Left ventricle myocardium inferior (tissue), 1 donor: ENCODE data around the gene DPYSL5. TPM values are rescaled to one million over a fixed set of nuclear protein-coding genes. Genes with fewer than 3 reads are reported as not detected.

ENCODE experiments used
- DNase-seq: peaks from one replicate; pipeline ENCODE4 v3.0.0-alpha.2; 2020
- H3K27ac ChIP-seq: fragments of 200-600 bp; replicated peaks from 2 replicates; pipeline ENCODE4 v1.8.0; 2021
- H3K27me3 ChIP-seq: fragments of 200-600 bp; 2 replicates; pipeline ENCODE4 v1.8.0; 2021; ENCODE audit warnings: low read depth
- H3K36me3 ChIP-seq: fragments of 200-600 bp; 2 replicates; pipeline ENCODE4 v1.8.0; 2021
- H3K4me1 ChIP-seq: fragments of 200-600 bp; 2 replicates; pipeline ENCODE4 v1.8.0; 2021
- H3K4me3 ChIP-seq: fragments of 200-600 bp; 2 replicates; pipeline ENCODE4 v1.8.0; 2021; ENCODE audit warnings: mild to moderate bottlenecking, moderate library complexity
- H3K9me3 ChIP-seq: fragments of 200-600 bp; replicated peaks from 2 replicates; pipeline ENCODE4 v1.8.0; 2021
- intact Hi-C: fragments of 100-400 bp; cut with micrococcal nuclease; formaldehyde crosslinking; loops from one replicate; pipeline ENCODE4 v1.11.0; 2022
- total RNA-seq: library from RNA; stranded (reverse); fragmentation: NEBNext Ultra II Directional; extraction: Animal tissue kit (Norgen Biotek cat#: 25700); gene quantifications from one replicate; pipeline ENCODE4 v1.2.1, GENCODE V29; 2021
- TF ChIP-seq, protein P1 (sequence below): fragments of 200-600 bp; IDR thresholded peaks from 2 replicates; pipeline ENCODE4 v1.8.0; 2021; ENCODE audit warnings: antibody characterized with exemption, mild to moderate bottlenecking, borderline replicate concordance
- donor health status: DM: no; HTN: yes; CAD: no; lungs with severe emphysema.

Gene DPYSL5
- total RNA-seq, 1 donor from 2014 or later: not detected

DNA sequence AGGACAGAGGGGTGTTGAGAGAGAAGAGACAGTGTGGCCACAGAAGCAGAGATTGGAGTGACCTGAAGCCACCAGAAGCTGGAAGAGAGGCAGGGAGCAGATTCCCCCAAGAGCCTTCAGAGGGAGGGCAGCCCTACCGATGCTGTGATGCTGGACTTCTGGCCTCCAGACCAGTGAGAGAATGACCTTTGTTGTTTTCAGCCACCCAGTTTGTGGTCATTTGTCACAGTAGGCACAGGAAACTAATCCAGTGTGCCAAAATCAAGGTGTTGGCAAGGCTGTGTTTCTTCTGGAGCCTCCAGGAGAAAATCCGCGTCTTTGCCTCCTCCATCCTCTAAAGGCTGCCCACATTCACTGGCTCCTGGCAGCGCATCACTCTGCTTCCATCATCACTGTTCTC lies 137.9 kb downstream of the DPYSL5 start:
- no peak overlapping the region for H3K27ac ChIP-seq
- TF ChIP-seq, protein P1, sequence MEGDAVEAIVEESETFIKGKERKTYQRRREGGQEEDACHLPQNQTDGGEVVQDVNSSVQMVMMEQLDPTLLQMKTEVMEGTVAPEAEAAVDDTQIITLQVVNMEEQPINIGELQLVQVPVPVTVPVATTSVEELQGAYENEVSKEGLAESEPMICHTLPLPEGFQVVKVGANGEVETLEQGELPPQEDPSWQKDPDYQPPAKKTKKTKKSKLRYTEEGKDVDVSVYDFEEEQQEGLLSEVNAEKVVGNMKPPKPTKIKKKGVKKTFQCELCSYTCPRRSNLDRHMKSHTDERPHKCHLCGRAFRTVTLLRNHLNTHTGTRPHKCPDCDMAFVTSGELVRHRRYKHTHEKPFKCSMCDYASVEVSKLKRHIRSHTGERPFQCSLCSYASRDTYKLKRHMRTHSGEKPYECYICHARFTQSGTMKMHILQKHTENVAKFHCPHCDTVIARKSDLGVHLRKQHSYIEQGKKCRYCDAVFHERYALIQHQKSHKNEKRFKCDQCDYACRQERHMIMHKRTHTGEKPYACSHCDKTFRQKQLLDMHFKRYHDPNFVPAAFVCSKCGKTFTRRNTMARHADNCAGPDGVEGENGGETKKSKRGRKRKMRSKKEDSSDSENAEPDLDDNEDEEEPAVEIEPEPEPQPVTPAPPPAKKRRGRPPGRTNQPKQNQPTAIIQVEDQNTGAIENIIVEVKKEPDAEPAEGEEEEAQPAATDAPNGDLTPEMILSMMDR: no peak

DNA sequence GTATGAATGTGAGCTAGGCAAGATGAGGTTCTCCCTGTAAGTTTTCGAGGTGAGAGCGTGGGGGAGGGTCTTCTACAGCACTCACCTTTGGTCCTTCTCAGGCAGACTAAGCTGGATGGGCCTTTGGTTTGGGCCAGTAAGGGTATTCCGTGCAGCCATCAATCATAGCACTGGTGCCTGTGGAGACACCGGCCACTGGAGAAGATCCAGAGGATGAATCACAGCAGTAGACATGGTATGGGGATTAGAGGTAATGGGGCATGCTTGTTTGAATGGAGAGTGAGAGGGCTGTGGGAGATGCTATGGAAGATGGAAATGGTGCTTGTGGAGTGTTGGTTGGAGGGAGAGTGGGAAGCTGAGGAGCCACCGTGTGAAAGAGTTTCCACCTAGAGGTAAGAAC lies 138.6 kb downstream of the DPYSL5 start:
- Histone ChIP-seq H3K27me3 (no peaks in the 10 kb centered on the region), H3K4me1 (peaks cover 19% of the 10 kb centered on the region), H3K4me3 (no peak overlapping the region), H3K27ac (no peak overlapping the region), H3K36me3 (no peaks in the 10 kb centered on the region), H3K9me3 (no peaks in the 10 kb centered on the region)
- intact Hi-C loops: no loop called here
- TF ChIP-seq, protein P1: no peak
- no peak for DNase-seq

More for the DNA sequence above, 137.9 kb downstream of the DPYSL5 start:
- peaks cover 22% of the 10 kb centered on the region for H3K4me1 ChIP-seq
- no peaks in the 10 kb centered on the region for H3K36me3 ChIP-seq
- intact Hi-C loops: no loop called here
- H3K9me3 ChIP-seq: no peaks in the 10 kb centered on the region
- no peaks in the 10 kb centered on the region for H3K27me3 ChIP-seq
- H3K4me3 ChIP-seq: no peak overlapping the region
- DNase-seq: no peak

DNA sequence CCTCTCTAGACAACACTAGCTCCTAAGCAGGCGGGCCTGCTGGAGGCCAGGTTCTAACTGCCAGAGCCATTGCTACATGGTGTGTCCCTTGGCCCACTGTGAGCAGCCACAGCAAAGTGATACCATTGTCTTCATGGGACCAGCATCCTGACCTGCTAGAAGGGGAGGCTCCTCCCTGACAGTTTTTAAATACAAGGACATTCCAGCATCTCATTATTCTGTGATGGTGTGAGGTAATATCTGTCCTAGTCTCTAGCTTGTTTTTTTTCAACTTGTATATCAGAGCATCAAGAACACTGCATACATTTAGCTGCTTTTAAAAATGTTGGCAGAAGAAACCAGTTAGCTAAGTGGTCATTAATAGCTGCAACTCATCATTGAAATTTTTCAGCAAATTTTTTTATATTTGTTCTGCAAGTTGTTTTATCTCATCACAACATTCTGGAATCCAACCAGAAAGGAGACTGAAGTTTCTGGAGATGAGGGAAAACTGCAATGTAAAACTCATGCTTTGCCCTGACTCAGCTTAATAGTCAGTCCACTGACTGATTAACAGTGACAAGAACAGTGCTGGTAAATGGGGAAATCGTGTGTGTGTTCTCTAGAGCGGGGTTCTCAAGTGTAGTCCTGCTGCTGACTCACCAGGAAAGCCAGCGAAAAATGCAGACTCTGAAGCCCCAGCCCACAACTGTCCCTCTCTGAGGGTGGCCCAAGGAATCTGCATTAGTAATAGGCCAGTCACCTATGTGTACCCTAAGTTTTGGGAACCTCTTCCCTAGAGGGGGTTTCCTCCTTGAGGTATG lies 140.3 kb downstream of the DPYSL5 start:
- no peaks in the 10 kb centered on the region for H3K9me3 ChIP-seq
- H3K4me1 ChIP-seq: peaks cover 2% of the 10 kb centered on the region
- H3K36me3 ChIP-seq: no peaks in the 10 kb centered on the region
- DNase-seq: no peak
- TF ChIP-seq, protein P1: no peak
- intact Hi-C loops: no loop called here
- no peaks in the 10 kb centered on the region for H3K27me3 ChIP-seq
- no peak overlapping the region for H3K4me3 ChIP-seq
- no peak overlapping the region for H3K27ac ChIP-seq

DNA sequence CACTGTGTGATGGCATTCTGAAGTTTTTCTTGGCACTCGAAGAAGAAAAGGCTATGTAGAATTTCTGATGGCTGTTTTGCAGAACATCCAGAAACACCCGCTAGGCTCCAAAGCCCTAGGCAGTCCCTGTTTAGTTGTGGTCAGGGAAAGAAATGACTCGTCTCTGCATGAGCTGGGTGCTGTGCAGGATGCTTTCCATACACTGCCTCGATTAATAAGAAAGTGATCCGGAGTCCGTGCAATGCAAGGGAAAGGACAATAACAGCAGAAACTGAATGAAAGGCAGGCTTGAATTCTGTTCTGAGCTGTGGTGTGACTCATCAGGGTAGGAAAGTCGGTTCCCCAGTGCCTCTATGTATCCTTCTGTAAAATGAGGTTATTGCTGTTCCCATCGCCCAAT lies 141.2 kb downstream of the DPYSL5 start:
- Histone ChIP-seq H3K27me3 (no peaks in the 10 kb centered on the region), H3K9me3 (no peaks in the 10 kb centered on the region), H3K27ac (no peak overlapping the region), H3K4me3 (no peak overlapping the region), H3K4me1 (no peaks in the 10 kb centered on the region), H3K36me3 (no peaks in the 10 kb centered on the region)
- DNase-seq: no peak
- intact Hi-C loops: no loop called here
- TF ChIP-seq, protein P1: no peak

DNA sequence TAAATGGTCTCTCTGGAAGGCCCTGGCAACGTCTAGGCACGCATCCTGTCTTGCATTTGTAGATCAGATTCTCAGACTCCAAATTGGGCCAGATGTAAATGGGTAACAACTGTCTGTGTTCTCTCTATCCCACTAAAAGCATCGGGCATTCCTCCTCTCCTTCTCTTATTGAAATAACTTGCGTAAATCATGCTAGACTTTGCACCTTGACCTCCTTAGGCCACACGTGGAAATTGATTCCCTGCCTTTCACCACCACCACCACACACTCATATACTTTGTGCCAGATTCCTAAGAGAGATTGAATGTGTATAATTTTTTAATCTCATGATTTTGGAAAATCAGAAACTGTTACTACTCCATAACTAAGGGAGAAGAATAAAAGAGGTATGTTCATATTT lies 143.8 kb downstream of the DPYSL5 start:
- no peaks in the 10 kb centered on the region for H3K36me3 ChIP-seq
- TF ChIP-seq, protein P1: no peak
- DNase-seq: no peak
- intact Hi-C loops: no loop called here
- H3K4me3 ChIP-seq: no peak overlapping the region
- H3K4me1 ChIP-seq: no peaks in the 10 kb centered on the region
- H3K27ac ChIP-seq: no peak overlapping the region
- H3K27me3 ChIP-seq: no peaks in the 10 kb centered on the region
- no peaks in the 10 kb centered on the region for H3K9me3 ChIP-seq
